ENCODE results near the gene A4GNT.

DNA sequence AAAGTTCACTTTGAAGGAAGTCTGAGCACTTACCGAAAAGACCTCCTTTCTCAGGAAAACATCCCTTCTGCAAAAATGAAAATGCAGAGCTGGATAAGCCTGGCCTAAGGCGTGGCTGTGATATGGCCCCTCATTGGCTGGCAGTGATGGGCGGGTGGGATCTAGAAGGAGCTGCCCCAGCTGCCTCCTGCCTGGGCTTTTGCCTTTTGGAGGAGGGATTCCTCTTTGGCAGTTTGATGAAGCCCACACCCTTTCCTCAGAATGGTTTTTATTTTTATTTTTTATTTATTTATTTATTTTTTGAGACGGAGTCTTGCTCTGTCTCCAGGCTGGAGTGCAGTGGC is 12.8 kb downstream of the A4GNT start:
- TF ChIP-seq, protein P1, sequence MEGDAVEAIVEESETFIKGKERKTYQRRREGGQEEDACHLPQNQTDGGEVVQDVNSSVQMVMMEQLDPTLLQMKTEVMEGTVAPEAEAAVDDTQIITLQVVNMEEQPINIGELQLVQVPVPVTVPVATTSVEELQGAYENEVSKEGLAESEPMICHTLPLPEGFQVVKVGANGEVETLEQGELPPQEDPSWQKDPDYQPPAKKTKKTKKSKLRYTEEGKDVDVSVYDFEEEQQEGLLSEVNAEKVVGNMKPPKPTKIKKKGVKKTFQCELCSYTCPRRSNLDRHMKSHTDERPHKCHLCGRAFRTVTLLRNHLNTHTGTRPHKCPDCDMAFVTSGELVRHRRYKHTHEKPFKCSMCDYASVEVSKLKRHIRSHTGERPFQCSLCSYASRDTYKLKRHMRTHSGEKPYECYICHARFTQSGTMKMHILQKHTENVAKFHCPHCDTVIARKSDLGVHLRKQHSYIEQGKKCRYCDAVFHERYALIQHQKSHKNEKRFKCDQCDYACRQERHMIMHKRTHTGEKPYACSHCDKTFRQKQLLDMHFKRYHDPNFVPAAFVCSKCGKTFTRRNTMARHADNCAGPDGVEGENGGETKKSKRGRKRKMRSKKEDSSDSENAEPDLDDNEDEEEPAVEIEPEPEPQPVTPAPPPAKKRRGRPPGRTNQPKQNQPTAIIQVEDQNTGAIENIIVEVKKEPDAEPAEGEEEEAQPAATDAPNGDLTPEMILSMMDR (conservative IDR thresholded peaks at IDR 0.05) = no peak
- TF ChIP-seq ZFX (IDR thresholded peaks at IDR 0.05) = no peak

Measured in C4-2B (cell line).